GM12878 (cell line): Measurements from ENCODE around the gene CIPC. TPM values are rescaled to one million over a fixed set of nuclear protein-coding genes. Genes with fewer than 3 reads are reported as not detected.

Experiments used
- ATAC-seq: fragments of 200-7000 bp; cut with Tn5 transposase; 3 replicates; pipeline ENCODE4 v1.9.1; 2020; ENCODE audit warnings: mild to moderate bottlenecking, moderate library complexity
- BruUV-seq: library from RNA; stranded (reverse); fragments of 400-500 nt; replicated peaks from 2 replicates; lab custom pipeline; 2021; lab: Mats Ljungman, UMichigan
- CTCF ChIA-PET: fragments of 300-600 bp; sonication (Branson Sonifier 250); formaldehyde crosslinking; extraction: SDS; loops from one replicate; lab custom pipeline; 2021; ENCODE audit warnings: inconsistent platforms; lab: Yijun Ruan, JAX
- POLR2A ChIA-PET: fragments of 350-600 bp; formaldehyde crosslinking; extraction: SDS; loops from one replicate; lab custom pipeline; 2021; ENCODE audit warnings: inconsistent platforms; lab: Charles Lee
- RAD21 ChIA-PET: fragments of 300-600 bp; sonication (Branson Sonifier 250); formaldehyde crosslinking; loops from one replicate; lab custom pipeline; 2023; ENCODE audit warnings: antibody characterized with exemption; ENCODE audit not compliant: unreplicated experiment; lab: Charles Lee
- SMC1A ChIA-PET: fragments of 300-600 bp; sonication (Branson Sonifier 250); formaldehyde crosslinking; loops from one replicate; lab custom pipeline; 2023; ENCODE audit not compliant: unreplicated experiment, uncharacterized antibody; lab: Charles Lee
- DNase-seq: peaks from one replicate; pipeline ENCODE4 v3.0.0-alpha.2; 2011; ENCODE audit warnings: low read depth, low spot score
- FAIRE-seq: peaks from 3 replicates; lab custom pipeline; 2011; peaks lifted over from hg19 to GRCh38; lab: Jason Lieb, UNC
- H2AFZ ChIP-seq: 2 replicates; pipeline ENCODE4 v1.6.0; 2011; ENCODE audit warnings: low read depth, low read length, control low read depth; ENCODE audit not compliant: control insufficient read depth
- H3K27ac ChIP-seq: 2 replicates; pipeline ENCODE4 v1.5.1; 2011; ENCODE audit warnings: control low read depth; ENCODE audit not compliant: control insufficient read depth, insufficient read depth
- H3K27me3 ChIP-seq, 2 experiments: replicated peaks in 1 of 2; 2 replicates each; pipeline versions ENCODE4 v1.6.0 to v1.6.1; 2011; ENCODE audit warnings: low read length in 1 of 2; ENCODE audit not compliant: control insufficient read depth in 2 of 2, insufficient read depth in 2 of 2
- H3K36me3 ChIP-seq, 2 experiments: 2 replicates each; pipeline ENCODE4 v1.5.1; 2011; ENCODE audit warnings: low read length in 1 of 2; ENCODE audit not compliant: control insufficient read depth in 2 of 2, insufficient read depth in 2 of 2
- H3K4me1 ChIP-seq: 2 replicates; pipeline ENCODE4 v1.6.1; 2011; ENCODE audit warnings: mild to moderate bottlenecking, low read length, moderate library complexity, mixed read lengths; ENCODE audit not compliant: control insufficient read depth, insufficient read depth
- H3K4me2 ChIP-seq: 2 replicates; pipeline ENCODE4 v1.6.0; 2011; ENCODE audit warnings: control low read depth; ENCODE audit not compliant: control insufficient read depth, insufficient read depth
- H3K4me3 ChIP-seq: fragments of 200-600 bp; sonication (generic); 2 replicates; pipeline ENCODE4 v1.5.1; 2016
- H3K79me2 ChIP-seq: 2 replicates; pipeline ENCODE4 v1.6.0; 2011; ENCODE audit warnings: low read length; ENCODE audit not compliant: control insufficient read depth, insufficient read depth
- H3K9ac ChIP-seq: 2 replicates; pipeline ENCODE4 v1.8.0; 2011; ENCODE audit warnings: low read length, control low read depth, mixed read lengths; ENCODE audit not compliant: control insufficient read depth, insufficient read depth
- H3K9me3 ChIP-seq: replicated peaks from 3 replicates; pipeline ENCODE4 v1.5.1; 2011; ENCODE audit warnings: mild to moderate bottlenecking, low read length; ENCODE audit not compliant: control insufficient read depth, insufficient read depth
- H4K20me1 ChIP-seq: 2 replicates; pipeline ENCODE4 v1.6.0; 2011; ENCODE audit not compliant: control insufficient read depth, insufficient read depth
- BHLHE40 ChIP-seq, 2 experiments: fragments of 450-650 bp in 1 of 2; IDR thresholded peaks; 2 replicates each; pipeline ENCODE4 v1.6.1; 2011 to 2017; ENCODE audit warnings: low read depth in 2 of 2, borderline replicate concordance in 1 of 2, improper control_type of control experiment in 1 of 2, low read length in 1 of 2, mild to moderate bottlenecking in 1 of 2
- BRCA1 ChIP-seq: IDR thresholded peaks from 2 replicates; pipeline ENCODE4 v1.6.1; 2011; ENCODE audit warnings: low read depth, low read length, improper control_type of control experiment
- CREM ChIP-seq: IDR thresholded peaks from 2 replicates; pipeline ENCODE4 v1.6.1; 2014; ENCODE audit warnings: antibody characterized with exemption, low read depth
- EP300 ChIP-seq, 2 experiments: fragments of 150-350 bp in 1 of 2; IDR thresholded peaks; 2 replicates each; pipeline ENCODE4 v1.6.1; 2011 to 2012; ENCODE audit warnings: low read depth in 2 of 2, low read length in 2 of 2, borderline replicate concordance in 1 of 2, improper control_type of control experiment in 1 of 2, inconsistent platforms in 1 of 2; ENCODE audit not compliant: control insufficient read depth in 1 of 2
- HDGF ChIP-seq: fragments of 450-650 bp; IDR thresholded peaks from 2 replicates; pipeline ENCODE4 v1.6.1; 2016; ENCODE audit warnings: antibody characterized with exemption
- IKZF1 ChIP-seq: fragments of 450-650 bp; conservative IDR thresholded peaks from 2 replicates; pipeline ENCODE4 v1.6.1; 2017; ENCODE audit warnings: antibody characterized with exemption, mild to moderate bottlenecking
- LARP7 ChIP-seq: fragments of 450-650 bp; IDR thresholded peaks from 2 replicates; pipeline ENCODE4 v1.6.1; 2017; ENCODE audit warnings: mild to moderate bottlenecking
- MTA3 ChIP-seq: IDR thresholded peaks from 2 replicates; pipeline ENCODE4 v1.6.1; 2012; ENCODE audit warnings: low read length, inconsistent platforms, borderline replicate concordance
- NFYA ChIP-seq: IDR thresholded peaks from 2 replicates; pipeline ENCODE4 v1.6.1; 2011; ENCODE audit warnings: low read depth, mild to moderate bottlenecking, low read length, improper control_type of control experiment, borderline replicate concordance
- NR2C2 ChIP-seq: IDR thresholded peaks from 2 replicates; pipeline ENCODE4 v1.6.1; 2011; ENCODE audit warnings: borderline replicate concordance, low read depth; ENCODE audit not compliant: control insufficient read depth, insufficient read length
- PML ChIP-seq: IDR thresholded peaks from 2 replicates; pipeline ENCODE4 v1.6.1; 2012; ENCODE audit warnings: low read length, inconsistent platforms
- RCOR1 ChIP-seq: conservative IDR thresholded peaks from 2 replicates; pipeline ENCODE4 v1.6.1; 2012; ENCODE audit warnings: low read depth, low read length, improper control_type of control experiment
- SIN3A ChIP-seq: IDR thresholded peaks from 2 replicates; pipeline ENCODE4 v1.6.1; 2012; ENCODE audit warnings: low read depth, low read length, improper control_type of control experiment
- WGBS: methylation state at CpG from one replicate; pipeline ENCODE4 v1.1.6; 2016; ENCODE audit warnings: low lambda C conversion rate; ENCODE audit not compliant: insufficient replicate concordance, insufficient coverage; ENCODE audit errors: missing lambda C conversion rate; 5-methylcytosine and 5-hydroxymethylcytosine counted together
- in situ Hi-C: fragments of 300-500 bp; cut with MboI; formaldehyde crosslinking; loops from 9 replicates; pipeline ENCODE4 v1.14.3; 2018; ENCODE audit warnings: mixed read lengths
- intact Hi-C: fragments of 100-400 bp; cut with micrococcal nuclease; formaldehyde crosslinking; loops from one replicate; pipeline ENCODE4 v1.14.2; 2022; ENCODE audit not compliant: unreplicated experiment
- polyA plus RNA-seq, 11 experiments: library from polyadenylated mRNA; depleted of rRNA in 4 of 11; unstranded in 6 of 11; stranded (reverse) in 5 of 11; fragments of >200 nt; fragmentation: Nextera tagmentation in 4 of 11; fragmentation: Illumina TruSeq in 1 of 11; extraction: Ambion mirVana in 4 of 11; extraction: Trizol in 1 of 11; gene quantifications; 1 replicate in 1 of 11; 2 replicates in 10 of 11; pipeline versions ENCODE4 v1.2.1 to v1.2.3, GENCODE V29; 2011 to 2016; ENCODE audit warnings: inconsistent platforms in 2 of 11, missing spikeins in 2 of 11, low read depth in 1 of 11
- total RNA-seq, 4 experiments: library from RNA; depleted of rRNA in 3 of 4; stranded (reverse); fragments of >200 nt in 3 of 4; fragmentation: Illumina TruSeq in 1 of 4; extraction: Trizol in 1 of 4; gene quantifications; 2 replicates each; pipeline versions ENCODE4 v1.2.1 to v1.2.3, GENCODE V29; 2013 to 2021
- TF ChIP-seq, protein P1 (sequence below): fragments of 450-650 bp; formaldehyde crosslinking; IDR thresholded peaks from 2 replicates; pipeline ENCODE4 v1.5.0; 2022; ENCODE audit warnings: mild to moderate bottlenecking, missing genetic modification characterization
- TF ChIP-seq, protein P2 (sequence below): fragments of 450-650 bp; conservative IDR thresholded peaks from 2 replicates; pipeline ENCODE4 v1.6.1; 2017; ENCODE audit warnings: mild to moderate bottlenecking, moderate library complexity
- TF ChIP-seq, protein P3 (sequence below): fragments of 150-350 bp; IDR thresholded peaks from 2 replicates; pipeline ENCODE4 v1.6.1; 2014; ENCODE audit warnings: mild to moderate bottlenecking, low read depth, low read length

CIPC gene
- total and polyA plus RNA-seq, 10 of the 15 experiments (the other 5 are each of a cell fraction or from before 2014, with no cell fraction given), result 5.6 to 29.5 (median 16.5) TPM

DNA sequence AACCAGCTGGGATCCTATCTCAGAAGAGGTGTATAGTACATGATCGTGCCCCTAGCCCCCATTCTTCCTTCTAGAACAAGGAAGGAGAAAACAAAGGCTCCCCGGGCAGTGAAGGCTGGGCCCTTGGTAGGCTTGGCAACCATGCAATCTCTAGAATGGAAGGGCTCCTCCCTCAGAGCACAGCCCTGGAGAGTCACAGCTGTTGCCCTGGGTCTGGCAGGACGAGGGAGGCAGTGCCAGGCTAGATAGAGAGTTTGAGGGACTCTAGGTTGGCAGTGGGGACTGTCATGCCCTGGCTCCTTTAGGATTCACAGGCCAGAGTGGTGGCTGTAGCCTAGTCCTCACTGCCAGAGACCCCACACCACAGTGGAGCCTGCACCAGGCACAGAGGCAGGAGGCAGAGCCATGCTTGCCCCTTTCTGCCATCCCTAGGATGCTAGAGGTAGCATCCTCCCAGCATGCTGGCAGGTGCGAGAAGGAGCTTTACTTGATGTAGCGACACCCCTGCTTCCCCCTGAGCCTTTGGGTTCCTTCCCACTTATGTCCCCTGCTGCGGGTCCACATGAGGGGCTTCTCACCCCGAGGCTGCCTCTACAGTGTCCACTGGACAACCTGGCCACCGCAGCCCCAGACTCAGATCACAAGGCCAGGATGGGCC, 33.4 kb upstream of the CIPC start:
- ATAC-seq (no peak; the same call in 2 of the 3 replicates), DNase-seq (no peak)
- H4K20me1 ChIP-seq, result no peaks in the 10 kb centered on the region
- no peaks in the 10 kb centered on the region for H3K9me3 ChIP-seq
- no peak overlapping the region for H3K4me2 ChIP-seq
- ChIA-PET RAD21 (interaction anchor here (0.9 to 15.5 kb wide), 16 partner anchors 8 to 189 kb away, joined by 3 to 498 read pairs (median 4); partner anchors contain the start of gene CIPC), CTCF (interaction anchor here (0.8 to 16.1 kb wide), 12 partner anchors 10 to 191 kb away, joined by 3 to 848 read pairs (median 4); no protein-coding TSS in a partner anchor), POLR2A (interaction anchor here (1.2 kb wide), 1 partner anchor 14 kb away, joined by 3 read pairs; no protein-coding TSS in a partner anchor)
- no peak overlapping the region for H2AFZ ChIP-seq
- H3K27me3 ChIP-seq, result peaks cover 0 to 8% of the 10 kb centered on the region in 2 experiments; a peak in 2 of 4 replicates
- 88% methylated on average over 8 of the region's 8 CpGs for WGBS
- no TSS peak for BruUV-seq
- H3K36me3 ChIP-seq, result no peaks in the 10 kb centered on the region
- peaks cover 14% of the 10 kb centered on the region for H3K4me1 ChIP-seq
- H3K4me3 ChIP-seq, result no peak overlapping the region
- H3K9ac ChIP-seq, result no peak overlapping the region
- TF ChIP-seq LARP7 (no peak), BHLHE40 (IDR thresholded peaks at IDR 0.05; ENCODE audit: borderline replicate concordance in 1 of 2, low read depth in 2 of 2, low read length in 1 of 2) (no peak), EP300 (IDR thresholded peaks at IDR 0.05; ENCODE audit: borderline replicate concordance in 1 of 2, control insufficient read depth in 1 of 2, low read depth in 2 of 2, low read length in 2 of 2) (no peak), MTA3 (no peak), RCOR1 (no peak), HDGF (no peak), IKZF1 (no peak), PML (no peak), NFYA (no peak), NR2C2 (no peak), CREM (no peak), SIN3A (no peak), BRCA1 (no peak)
- TF ChIP-seq, protein P1, sequence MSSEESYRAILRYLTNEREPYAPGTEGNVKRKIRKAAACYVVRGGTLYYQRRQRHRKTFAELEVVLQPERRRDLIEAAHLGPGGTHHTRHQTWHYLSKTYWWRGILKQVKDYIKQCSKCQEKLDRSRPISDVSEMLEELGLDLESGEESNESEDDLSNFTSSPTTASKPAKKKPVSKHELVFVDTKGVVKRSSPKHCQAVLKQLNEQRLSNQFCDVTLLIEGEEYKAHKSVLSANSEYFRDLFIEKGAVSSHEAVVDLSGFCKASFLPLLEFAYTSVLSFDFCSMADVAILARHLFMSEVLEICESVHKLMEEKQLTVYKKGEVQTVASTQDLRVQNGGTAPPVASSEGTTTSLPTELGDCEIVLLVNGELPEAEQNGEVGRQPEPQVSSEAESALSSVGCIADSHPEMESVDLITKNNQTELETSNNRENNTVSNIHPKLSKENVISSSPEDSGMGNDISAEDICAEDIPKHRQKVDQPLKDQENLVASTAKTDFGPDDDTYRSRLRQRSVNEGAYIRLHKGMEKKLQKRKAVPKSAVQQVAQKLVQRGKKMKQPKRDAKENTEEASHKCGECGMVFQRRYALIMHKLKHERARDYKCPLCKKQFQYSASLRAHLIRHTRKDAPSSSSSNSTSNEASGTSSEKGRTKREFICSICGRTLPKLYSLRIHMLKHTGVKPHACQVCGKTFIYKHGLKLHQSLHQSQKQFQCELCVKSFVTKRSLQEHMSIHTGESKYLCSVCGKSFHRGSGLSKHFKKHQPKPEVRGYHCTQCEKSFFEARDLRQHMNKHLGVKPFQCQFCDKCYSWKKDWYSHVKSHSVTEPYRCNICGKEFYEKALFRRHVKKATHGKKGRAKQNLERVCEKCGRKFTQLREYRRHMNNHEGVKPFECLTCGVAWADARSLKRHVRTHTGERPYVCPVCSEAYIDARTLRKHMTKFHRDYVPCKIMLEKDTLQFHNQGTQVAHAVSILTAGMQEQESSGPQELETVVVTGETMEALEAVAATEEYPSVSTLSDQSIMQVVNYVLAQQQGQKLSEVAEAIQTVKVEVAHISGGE (CRISPR knock-in tag), result no peak
- TF ChIP-seq, protein P2, sequence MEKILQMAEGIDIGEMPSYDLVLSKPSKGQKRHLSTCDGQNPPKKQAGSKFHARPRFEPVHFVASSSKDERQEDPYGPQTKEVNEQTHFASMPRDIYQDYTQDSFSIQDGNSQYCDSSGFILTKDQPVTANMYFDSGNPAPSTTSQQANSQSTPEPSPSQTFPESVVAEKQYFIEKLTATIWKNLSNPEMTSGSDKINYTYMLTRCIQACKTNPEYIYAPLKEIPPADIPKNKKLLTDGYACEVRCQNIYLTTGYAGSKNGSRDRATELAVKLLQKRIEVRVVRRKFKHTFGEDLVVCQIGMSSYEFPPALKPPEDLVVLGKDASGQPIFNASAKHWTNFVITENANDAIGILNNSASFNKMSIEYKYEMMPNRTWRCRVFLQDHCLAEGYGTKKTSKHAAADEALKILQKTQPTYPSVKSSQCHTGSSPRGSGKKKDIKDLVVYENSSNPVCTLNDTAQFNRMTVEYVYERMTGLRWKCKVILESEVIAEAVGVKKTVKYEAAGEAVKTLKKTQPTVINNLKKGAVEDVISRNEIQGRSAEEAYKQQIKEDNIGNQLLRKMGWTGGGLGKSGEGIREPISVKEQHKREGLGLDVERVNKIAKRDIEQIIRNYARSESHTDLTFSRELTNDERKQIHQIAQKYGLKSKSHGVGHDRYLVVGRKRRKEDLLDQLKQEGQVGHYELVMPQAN, result no peak
- TF ChIP-seq, protein P3, sequence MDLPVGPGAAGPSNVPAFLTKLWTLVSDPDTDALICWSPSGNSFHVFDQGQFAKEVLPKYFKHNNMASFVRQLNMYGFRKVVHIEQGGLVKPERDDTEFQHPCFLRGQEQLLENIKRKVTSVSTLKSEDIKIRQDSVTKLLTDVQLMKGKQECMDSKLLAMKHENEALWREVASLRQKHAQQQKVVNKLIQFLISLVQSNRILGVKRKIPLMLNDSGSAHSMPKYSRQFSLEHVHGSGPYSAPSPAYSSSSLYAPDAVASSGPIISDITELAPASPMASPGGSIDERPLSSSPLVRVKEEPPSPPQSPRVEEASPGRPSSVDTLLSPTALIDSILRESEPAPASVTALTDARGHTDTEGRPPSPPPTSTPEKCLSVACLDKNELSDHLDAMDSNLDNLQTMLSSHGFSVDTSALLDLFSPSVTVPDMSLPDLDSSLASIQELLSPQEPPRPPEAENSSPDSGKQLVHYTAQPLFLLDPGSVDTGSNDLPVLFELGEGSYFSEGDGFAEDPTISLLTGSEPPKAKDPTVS, result no peak
- TF ChIP-seq, all 136 proteins: peak for 0
- intact Hi-C loops, result no loop called here
- SMC1A ChIA-PET, result interaction anchor here (0.6 to 9.6 kb wide), 18 partner anchors 10 to 201 kb away, joined by 3 to 185 read pairs (median 4); partner anchors contain the start of gene CIPC
- Histone ChIP-seq H3K27ac (no peak overlapping the region), H3K79me2 (no peaks in the 10 kb centered on the region)
- FAIRE-seq, result no peak
- in situ Hi-C loops, result loop anchor here (10.0 kb wide), 3 partner anchors 150 to 350 kb away; no protein-coding TSS in a partner anchor
